ENCODE results near the gene PFAS. TPM values are rescaled to one million over a fixed set of nuclear protein-coding genes. Genes with fewer than 3 reads are reported as not detected.

PFAS gene
- total RNA-seq, 4 donors from 2014 or later = 13.6 to 54.0 (median 40.0) TPM

DNA sequence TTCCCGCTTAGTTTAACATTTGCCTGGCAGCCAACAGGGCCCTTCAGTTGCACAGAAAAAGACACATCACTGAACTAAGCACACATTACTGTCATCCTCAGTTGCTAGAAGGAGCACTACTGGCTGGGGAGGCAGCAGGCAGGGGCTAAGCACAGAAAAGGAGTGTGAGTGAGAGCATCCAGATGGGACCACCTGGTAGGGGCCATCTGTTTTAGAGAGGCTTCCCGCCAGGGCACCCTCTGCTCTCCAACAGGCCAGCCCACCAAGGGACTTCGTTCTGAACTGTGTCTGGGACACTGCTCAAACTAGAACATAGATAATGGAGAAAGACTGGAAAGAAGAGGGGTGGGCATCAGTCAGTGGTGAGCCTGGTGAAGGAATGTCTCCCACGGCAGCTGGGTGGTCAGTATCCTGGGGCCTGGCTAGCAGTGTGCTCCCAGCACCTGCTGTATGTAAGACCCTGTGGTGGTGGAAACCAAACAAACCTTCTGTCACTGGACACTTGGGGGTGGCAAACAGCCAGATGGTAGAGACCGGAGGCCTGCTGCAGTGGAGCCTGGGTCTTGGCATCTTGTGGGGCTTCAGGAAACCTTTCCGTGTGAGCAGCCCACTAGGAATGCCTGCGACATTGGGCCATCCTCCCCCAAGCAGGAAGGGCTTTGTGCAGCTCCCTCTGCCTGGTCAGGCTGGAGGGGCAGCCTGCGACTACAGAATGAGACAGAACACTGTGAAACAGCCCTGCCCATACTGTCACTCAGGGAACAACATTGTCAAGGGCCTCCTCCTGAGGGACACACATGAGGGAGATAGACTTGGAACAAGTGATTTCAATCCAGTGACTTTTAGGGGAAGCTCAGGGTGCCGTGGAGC lies 26.6 kb downstream of the PFAS start:
- H3K4me1 ChIP-seq = no peaks in the 10 kb centered on the region
- DNase-seq = no peak
- intact Hi-C loops (cut with DNase I; ENCODE audit: low total_unique reads) = no loop called here
- H3K27me3 ChIP-seq = no peaks in the 10 kb centered on the region
- TF ChIP-seq CTCF (IDR thresholded peaks at IDR 0.05) = no peak
- no peak overlapping the region for H3K27ac ChIP-seq
- H3K36me3 ChIP-seq = no peaks in the 10 kb centered on the region
- no peak overlapping the region for H3K4me3 ChIP-seq
- H3K9me3 ChIP-seq = no peaks in the 10 kb centered on the region

DNA sequence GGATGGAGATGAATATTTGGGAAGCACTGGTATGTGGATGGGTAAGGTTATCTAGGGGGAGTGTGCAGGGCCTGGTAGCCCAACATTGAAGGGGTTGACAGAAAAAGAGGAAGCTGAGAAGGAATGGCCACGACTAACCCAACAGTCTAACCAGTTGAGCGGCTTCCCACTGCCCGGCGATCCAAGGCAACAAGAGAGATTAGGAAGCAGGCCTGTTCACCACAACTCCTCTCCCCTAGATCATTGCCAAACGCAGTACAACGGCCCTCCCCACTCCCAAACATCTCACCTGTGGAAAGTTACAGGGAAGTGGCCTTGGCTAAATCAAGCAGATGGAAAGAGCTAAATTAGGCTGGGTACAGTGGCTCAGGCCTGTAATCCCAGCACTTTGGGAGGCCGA lies 28.2 kb downstream of the PFAS start:
- Histone ChIP-seq H3K36me3 (no peaks in the 10 kb centered on the region), H3K9me3 (no peaks in the 10 kb centered on the region), H3K27me3 (no peaks in the 10 kb centered on the region), H3K4me1 (no peaks in the 10 kb centered on the region), H3K4me3 (no peak overlapping the region), H3K27ac (no peak overlapping the region)
- intact Hi-C loops (cut with DNase I; ENCODE audit: low total_unique reads) = no loop called here
- no peak for TF ChIP-seq POLR2A (IDR thresholded peaks at IDR 0.05)
- TF ChIP-seq CTCF (IDR thresholded peaks at IDR 0.05) = no peak
- no peak for DNase-seq

DNA sequence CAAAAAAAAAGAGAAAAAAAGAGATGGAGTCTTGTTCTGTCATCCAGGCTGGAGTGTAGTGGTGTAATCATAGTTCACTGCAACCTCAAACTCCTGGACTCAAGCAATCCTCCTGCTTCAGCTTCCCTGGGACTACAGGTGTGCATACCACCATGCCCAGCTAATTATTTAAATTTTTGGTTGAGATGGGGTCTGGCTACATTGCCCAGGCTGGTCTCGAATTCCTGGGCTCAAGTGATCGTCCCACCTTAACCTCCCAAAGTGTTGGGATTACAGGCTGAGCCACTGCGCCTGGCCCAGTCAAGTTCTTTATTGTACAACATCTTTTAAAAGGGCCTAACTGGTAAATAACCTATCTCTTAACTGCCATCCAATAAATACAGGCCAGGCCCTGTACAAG lies 33.3 kb downstream of the PFAS start:
- TF ChIP-seq CTCF (IDR thresholded peaks at IDR 0.05) (no peak), POLR2A (IDR thresholded peaks at IDR 0.05) (no peak)
- no peak for DNase-seq
- Histone ChIP-seq H3K4me3 (no peak overlapping the region), H3K27ac (no peak overlapping the region), H3K27me3 (no peaks in the 10 kb centered on the region), H3K36me3 (no peaks in the 10 kb centered on the region), H3K9me3 (no peaks in the 10 kb centered on the region), H3K4me1 (no peaks in the 10 kb centered on the region)
- intact Hi-C loops (cut with DNase I; ENCODE audit: low total_unique reads) = no loop called here

GRCh38 chr17:8283356-8283755 lies 34.3 kb downstream of the PFAS start:
- Histone ChIP-seq H3K4me1 (no peaks in the 10 kb centered on the region), H3K9me3 (no peaks in the 10 kb centered on the region), H3K4me3 (no peak overlapping the region), H3K36me3 (no peaks in the 10 kb centered on the region), H3K27ac (no peak overlapping the region), H3K27me3 (no peaks in the 10 kb centered on the region)
- no peak for TF ChIP-seq CTCF (IDR thresholded peaks at IDR 0.05)
- no peak for TF ChIP-seq POLR2A (IDR thresholded peaks at IDR 0.05)
- intact Hi-C loops (cut with DNase I; ENCODE audit: low total_unique reads) = no loop called here
- no peak for DNase-seq

- Histone ChIP-seq H3K27ac (no peak overlapping the region), H3K4me1 (no peaks in the 10 kb centered on the region), H3K27me3 (no peaks in the 10 kb centered on the region), H3K4me3 (no peak overlapping the region), H3K9me3 (no peaks in the 10 kb centered on the region), H3K36me3 (no peaks in the 10 kb centered on the region)
- intact Hi-C loops (cut with DNase I; ENCODE audit: low total_unique reads) = no loop called here
- DNase-seq = no peak
- TF ChIP-seq POLR2A (IDR thresholded peaks at IDR 0.05) = no peak
- TF ChIP-seq CTCF (IDR thresholded peaks at IDR 0.05) = no peak
Measured at GRCh38 chr17:8284126-8284525, 35.0 kb downstream of the PFAS start.
